UCSD-AML1 (cell line): ENCODE data around the gene MAFB.

Source experiments
- DNase-seq: peaks from one replicate; lab custom pipeline; 2025; ENCODE audit not compliant: unreplicated experiment; lab: John Stamatoyannopoulos, UW

MAFB gene

DNA sequence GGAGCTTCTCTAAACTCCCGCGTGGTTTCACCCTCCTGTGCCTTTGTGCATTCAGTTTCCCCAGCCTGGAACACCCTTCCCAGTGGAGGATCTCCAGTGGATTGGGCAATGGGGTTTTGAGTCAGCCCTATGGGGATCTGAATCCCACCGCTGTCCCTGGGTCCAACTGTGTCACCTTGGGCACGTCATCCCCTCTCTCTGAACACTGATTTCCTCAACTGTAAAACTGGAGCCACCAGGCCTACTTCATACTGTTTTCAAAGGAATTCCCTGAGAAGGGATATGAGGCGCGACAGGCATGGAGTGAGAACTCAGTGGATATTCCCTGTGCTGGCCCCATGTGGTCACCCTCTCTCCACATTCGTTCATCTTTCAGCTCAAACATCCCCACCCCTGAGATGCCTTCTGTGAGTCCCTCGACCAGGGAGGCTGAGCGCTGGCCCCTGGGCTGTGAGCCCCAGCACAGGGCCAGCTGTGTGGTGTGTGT is 25.7 kb downstream of the MAFB start:
- no peak for DNase-seq

DNA sequence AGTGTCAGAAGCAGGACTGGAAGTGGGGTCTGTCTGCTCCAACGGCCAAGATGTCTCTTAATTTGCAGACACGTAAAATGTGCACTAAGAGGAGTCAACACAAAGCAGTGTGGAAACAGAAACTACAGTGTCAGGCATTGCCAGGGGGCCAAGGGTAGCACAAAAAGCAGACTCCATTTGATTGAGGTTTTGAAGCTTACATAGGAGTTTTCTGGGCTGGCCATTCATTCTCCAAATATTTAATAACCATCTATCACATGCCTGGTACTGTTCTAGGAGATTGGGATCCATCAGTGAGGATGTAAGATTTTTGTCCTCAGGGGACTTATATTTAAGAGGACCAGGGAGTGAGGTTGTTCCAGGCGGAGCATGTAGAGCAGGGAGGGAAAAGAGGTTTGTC is 29.5 kb downstream of the MAFB start:
- no peak for DNase-seq

DNA sequence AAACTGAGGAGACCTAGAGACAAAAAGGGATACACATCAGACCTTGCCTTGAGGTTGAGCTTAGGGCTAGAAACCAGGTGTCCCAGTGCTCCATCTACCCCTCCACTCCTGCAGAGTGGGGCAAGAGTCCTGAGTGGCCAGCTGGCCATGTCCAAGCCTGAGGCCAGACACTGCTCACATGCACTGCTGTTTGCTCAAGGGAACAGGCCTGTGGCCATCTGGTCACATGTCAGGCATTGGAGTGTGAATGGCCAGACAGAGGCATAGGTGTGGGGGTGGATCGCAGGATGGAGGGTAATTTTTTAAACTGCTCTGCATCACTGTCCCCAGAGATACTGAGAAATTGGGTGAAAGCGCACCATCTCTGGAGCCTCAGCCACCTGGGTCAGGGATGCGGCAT is 30.5 kb downstream of the MAFB start:
- DNase-seq, result no peak

- DNase-seq, result no peak
These were observed 31.5 kb downstream of the MAFB start for GRCh38 chr20:40657526-40657925.

DNA sequence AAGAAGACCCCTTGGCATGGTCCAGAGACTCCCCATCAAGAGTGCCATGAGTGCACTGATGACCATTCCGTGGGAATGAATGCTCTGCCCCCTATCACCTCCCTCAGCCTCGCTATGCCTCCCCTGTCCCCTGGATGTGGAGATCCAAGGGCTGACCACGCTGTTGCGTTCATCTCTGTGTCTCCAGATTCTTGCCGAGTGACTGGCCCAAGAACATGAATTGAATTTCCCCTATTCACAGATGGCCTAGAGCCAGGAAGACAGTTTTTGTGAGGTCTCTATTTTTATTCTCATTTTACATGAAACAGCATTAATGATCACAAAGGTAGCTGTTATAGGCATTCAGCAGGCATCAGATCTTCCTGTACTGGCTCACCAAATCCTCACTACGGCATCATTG is 33.6 kb downstream of the MAFB start:
- no peak for DNase-seq

DNA sequence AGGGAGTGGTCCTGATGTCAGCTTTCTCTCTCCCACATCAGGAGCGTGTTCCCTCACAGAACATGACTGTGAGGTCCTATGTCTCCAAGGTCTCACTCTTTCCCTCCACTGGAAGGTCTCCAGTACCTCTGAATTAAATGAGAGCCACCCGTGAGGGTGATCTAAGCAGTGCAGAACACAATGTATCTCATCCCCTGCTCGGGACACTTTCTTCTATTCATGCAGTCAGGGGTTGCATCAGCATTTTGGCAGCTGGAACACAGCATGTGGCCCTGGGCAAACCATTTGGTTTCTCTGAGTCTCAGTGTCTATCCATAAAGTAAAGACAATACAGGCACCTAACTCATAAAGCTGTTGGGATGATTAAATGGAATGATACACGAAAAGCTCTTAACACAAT is 34.2 kb downstream of the MAFB start:
- DNase-seq, result no peak

GRCh38 chr20:40652441-40652987 is 36.5 kb downstream of the MAFB start:
- DNase-seq, result no peak

- DNase-seq, result no peak
These were observed 37.9 kb downstream of the MAFB start for GRCh38 chr20:40651151-40651550.

DNA sequence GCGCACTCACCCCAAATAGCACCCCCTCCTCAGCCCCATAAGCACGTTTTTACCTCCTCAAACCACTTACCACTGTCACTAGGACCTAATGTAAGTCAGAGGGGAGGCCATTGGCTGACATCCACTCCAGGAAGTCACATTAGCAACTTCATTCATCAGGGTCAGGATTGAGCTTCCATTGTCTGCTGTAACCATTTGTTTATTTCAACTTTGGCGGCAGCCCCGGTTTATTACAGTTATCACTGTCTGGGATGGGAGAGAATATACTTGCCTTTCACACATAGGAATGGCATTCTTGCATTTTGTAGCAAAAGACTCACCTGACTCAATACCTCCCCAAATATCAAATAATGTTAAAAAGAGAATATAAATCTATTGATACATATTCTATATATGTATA is 38.3 kb downstream of the MAFB start:
- no peak for DNase-seq

DNA sequence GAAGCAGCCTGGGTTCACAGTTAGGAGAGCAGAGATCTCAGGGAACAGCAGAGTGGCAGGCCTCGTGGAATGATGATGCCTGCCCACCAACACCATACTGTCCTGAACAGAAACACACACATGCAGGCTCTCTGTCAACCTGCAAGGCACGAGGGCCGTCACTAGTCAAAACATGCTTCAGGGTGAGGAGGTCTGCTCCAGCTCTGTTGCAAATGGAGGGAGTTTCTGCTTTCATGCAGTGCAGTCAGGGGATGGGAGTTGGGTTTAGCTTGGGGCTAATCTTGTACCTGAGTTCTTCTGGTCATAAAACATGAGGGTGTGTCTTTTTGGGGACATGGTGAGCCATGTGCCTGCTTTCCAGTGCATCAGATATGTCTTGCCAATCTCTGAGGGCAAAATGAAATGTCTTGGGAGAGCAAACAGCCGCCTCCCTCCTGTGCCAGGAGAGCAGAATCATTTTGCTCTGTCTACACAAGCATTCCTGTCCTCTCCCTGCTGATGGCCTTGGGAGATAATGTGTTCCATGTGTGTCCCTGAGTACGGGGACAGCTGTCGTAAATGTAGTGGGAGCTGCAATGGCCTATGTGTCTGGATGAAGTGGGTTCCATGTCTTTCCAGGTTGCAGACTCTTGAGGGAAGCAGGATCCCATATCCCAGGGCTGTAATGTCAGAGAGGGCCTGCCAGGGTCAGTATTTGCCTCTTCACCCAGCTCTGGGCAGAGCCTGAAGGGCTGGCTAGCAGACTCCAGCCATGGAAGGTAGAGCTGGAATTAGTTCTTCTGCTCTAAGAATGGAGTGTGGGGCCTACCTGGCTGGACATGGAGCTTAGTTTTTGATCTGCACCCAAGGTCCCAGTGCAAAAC is 40.6 kb downstream of the MAFB start:
- DNase-seq, result no peak

DNA sequence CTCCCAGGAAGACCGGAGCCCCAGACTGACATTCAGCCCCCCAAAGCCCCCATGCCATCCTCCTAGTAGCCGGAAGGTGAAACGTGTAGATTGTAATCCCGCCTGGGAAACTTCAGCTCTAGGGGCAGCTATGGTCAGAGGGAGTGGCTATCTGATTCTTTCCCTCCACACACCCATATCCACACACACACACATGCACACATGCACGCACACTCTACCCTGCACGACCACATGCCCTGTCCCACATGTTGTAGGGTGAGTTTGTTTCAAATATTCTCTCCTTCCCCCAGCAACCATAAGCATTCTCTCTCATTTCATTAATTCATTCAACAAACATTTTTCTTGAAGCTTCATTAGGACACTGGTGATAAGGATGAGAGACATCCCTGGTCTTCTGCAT is 42.2 kb downstream of the MAFB start:
- DNase-seq, result no peak

GRCh38 chr20:40646361-40646760 is 42.7 kb downstream of the MAFB start:
- DNase-seq, result peak; percentile 20

DNA sequence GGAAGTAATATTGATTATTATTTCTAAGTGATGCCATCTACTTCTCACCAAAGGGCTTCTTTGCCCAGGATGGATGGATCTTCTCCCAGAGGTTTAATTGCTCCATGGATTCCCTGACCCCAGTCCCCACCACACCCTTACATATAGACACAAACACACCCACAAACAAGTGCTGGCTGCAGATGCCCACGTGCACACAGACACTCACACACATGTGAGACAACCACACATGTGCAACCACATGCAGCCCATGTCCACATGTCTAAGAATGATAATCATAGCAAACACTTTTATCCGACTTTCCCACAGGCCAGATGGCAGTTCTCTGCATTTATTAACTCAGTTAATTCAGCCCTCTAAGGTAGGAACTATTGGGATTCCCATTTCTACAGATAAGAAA is 44.2 kb downstream of the MAFB start:
- no peak for DNase-seq

- no peak for DNase-seq
These were observed 45.1 kb downstream of the MAFB start for GRCh38 chr20:40643891-40644290.

DNA sequence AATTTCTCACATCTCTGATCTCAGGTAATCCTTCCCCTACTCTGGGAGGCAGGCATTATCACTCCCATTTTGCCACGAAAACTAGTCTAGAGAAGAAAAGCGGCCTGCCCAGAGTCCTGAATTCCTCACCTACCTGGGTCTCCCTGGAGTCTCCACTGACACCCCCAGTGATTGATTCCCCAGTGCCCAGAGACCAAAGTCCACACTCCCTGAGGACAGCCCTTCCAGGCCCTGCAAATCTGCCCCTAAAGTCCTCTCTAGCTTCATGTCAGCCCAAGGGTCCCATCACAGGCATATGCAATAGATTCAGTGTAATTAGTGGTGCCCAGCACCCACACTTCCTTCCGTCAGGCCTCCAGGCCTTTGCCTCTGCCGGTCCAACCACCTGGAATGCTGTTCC is 47.2 kb downstream of the MAFB start:
- no peak for DNase-seq

DNA sequence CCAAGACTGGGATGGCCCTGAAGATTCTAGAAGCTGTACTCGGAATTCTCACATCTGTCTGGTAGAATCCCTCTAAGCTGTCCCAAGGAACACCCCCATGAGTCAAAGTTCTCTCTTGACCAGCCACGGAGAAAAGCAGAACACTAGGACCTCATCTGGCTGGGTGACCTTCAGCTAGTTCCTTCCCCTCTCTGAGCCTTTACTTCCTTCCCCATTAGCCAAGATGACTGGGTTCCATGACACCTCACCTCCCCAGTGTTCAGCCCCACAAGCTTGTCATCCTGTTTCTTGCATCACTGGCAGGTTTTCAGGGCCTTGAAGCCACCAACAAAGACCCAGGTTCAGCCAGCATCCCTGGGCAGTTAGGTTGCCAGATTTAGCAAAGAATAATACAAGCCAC is 47.8 kb downstream of the MAFB start:
- DNase-seq, result no peak

DNA sequence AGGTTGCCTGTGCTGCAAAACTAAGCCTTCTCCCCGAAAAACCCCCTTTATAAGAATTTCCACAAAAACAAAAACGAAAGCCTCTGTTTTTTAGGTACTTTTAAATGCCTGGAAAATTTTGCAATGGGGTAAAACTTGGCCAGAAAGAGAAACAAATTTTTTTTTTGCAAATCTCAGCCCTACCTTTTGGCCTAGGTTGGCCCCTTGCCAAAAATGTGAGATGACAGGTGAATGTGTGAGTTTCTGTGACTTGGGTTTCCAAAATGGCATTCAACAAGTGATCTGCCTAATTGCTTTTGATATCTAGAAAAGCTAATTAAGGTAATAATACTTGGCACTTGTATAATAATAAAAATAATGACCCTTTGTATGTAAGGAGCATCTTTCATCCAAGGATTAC is 48.4 kb downstream of the MAFB start:
- no peak for DNase-seq

- DNase-seq, result no peak
These were observed 49.2 kb downstream of the MAFB start for GRCh38 chr20:40639676-40640355.

- no peak for DNase-seq
These were observed 49.9 kb downstream of the MAFB start for GRCh38 chr20:40639132-40639531.

GRCh38 chr20:40638414-40638813 is 50.6 kb downstream of the MAFB start:
- no peak for DNase-seq

- DNase-seq, result no peak
These were observed 51.9 kb downstream of the MAFB start for GRCh38 chr20:40637176-40637575.

GRCh38 chr20:40636486-40636885 is 52.5 kb downstream of the MAFB start:
- DNase-seq, result no peak
